PC-9 (cell line): Measurements from ENCODE around the gene PFN4.

Experiments
- EZH2 ChIP-seq: fragments of 200-600 bp; sonication (generic); IDR thresholded peaks from 2 replicates; pipeline ENCODE4 v1.8.0; 2017; ENCODE audit warnings: antibody characterized with exemption, low read depth
- TF ChIP-seq, protein P1 (sequence below): fragments of 200-600 bp; sonication (generic); conservative IDR thresholded peaks from 2 replicates; pipeline ENCODE4 v1.6.1; 2017; ENCODE audit warnings: mixed run types, antibody characterized with exemption, mild to moderate bottlenecking, moderate library complexity

DNA sequence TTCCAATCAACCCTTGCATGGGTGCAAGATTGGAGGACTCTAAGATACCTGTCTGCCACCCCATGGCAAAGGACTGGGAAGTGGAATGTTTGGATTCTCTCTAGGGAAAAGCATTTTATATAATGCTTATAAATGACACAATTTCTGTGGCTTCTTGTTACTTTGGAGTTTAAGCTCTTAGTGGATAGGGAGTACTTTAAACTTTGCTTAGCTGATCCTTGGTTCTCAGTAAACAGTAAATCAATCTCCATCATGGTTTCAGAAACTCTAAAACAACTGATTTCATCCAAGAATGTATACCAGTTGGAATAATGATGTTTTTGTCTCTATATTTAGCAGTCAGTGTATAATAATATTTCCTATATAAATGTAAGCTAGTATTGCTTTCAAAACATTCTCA is 37.6 kb upstream of the PFN4 start:
- TF ChIP-seq, protein P1, sequence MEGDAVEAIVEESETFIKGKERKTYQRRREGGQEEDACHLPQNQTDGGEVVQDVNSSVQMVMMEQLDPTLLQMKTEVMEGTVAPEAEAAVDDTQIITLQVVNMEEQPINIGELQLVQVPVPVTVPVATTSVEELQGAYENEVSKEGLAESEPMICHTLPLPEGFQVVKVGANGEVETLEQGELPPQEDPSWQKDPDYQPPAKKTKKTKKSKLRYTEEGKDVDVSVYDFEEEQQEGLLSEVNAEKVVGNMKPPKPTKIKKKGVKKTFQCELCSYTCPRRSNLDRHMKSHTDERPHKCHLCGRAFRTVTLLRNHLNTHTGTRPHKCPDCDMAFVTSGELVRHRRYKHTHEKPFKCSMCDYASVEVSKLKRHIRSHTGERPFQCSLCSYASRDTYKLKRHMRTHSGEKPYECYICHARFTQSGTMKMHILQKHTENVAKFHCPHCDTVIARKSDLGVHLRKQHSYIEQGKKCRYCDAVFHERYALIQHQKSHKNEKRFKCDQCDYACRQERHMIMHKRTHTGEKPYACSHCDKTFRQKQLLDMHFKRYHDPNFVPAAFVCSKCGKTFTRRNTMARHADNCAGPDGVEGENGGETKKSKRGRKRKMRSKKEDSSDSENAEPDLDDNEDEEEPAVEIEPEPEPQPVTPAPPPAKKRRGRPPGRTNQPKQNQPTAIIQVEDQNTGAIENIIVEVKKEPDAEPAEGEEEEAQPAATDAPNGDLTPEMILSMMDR, result no peak
- TF ChIP-seq EZH2, result no peak
